Measurements from ENCODE around the gene RO60. TPM values are rescaled to one million over a fixed set of nuclear protein-coding genes. Genes with fewer than 3 reads are reported as not detected.

Gene RO60
- total and polyA plus RNA-seq, 7 donors: 6.6 to 44.3 (median 35.1) TPM

DNA sequence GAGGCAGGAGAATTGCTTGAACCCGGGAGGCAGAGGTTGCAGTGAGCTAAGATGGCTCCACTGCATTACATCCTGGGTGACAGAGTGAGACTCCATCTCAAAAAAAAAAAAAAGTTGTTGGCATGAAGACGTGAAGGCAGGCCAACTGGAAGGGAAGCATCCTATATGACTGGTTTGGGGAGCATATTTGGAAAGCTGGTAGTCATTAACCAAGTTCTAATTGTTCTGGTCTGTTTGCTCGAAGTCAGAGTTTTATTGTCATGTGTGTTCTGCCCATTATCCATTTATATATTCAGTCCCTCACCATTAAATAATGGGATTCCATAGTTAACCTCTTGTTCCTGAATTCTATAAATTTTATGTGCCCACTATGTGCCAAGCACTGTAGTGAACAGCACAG is 49.1 kb downstream of the RO60 start:
- peaks cover 28% of the 10 kb centered on the region for H3K4me1 ChIP-seq
- H3K4me3 ChIP-seq: no peak overlapping the region
- no peak overlapping the region for H3K27ac ChIP-seq
- DNase-seq: no peak
- no peak for ATAC-seq
- no peaks in the 10 kb centered on the region for H3K36me3 ChIP-seq (ENCODE audit: insufficient read depth in 1 of 2, low read depth in 1 of 2)
- no peaks in the 10 kb centered on the region for H3K27me3 ChIP-seq (ENCODE audit: insufficient read depth in 3 of 3, low read length in 2 of 3)
- TF ChIP-seq, protein P1, sequence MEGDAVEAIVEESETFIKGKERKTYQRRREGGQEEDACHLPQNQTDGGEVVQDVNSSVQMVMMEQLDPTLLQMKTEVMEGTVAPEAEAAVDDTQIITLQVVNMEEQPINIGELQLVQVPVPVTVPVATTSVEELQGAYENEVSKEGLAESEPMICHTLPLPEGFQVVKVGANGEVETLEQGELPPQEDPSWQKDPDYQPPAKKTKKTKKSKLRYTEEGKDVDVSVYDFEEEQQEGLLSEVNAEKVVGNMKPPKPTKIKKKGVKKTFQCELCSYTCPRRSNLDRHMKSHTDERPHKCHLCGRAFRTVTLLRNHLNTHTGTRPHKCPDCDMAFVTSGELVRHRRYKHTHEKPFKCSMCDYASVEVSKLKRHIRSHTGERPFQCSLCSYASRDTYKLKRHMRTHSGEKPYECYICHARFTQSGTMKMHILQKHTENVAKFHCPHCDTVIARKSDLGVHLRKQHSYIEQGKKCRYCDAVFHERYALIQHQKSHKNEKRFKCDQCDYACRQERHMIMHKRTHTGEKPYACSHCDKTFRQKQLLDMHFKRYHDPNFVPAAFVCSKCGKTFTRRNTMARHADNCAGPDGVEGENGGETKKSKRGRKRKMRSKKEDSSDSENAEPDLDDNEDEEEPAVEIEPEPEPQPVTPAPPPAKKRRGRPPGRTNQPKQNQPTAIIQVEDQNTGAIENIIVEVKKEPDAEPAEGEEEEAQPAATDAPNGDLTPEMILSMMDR (IDR thresholded peaks at IDR 0.05): no peak
- intact Hi-C loops (cut with DNase I): no loop called here
- no peaks in the 10 kb centered on the region for H3K9me3 ChIP-seq
- 73 to 80% (median 76%) methylated on average over 3 of the region's 3 CpGs for WGBS, 3 donors

Other genes starting within 250 kb of the RO60 start
- gene UCHL5, start 252 bp upstream of the RO60 start, total RNA-seq: 10 to 100 TPM; 28.3 to 43.3 (median 34.1) TPM
- gene UCHL5, start 252 bp upstream of the RO60 start, polyA plus RNA-seq: 10 to 100 TPM; 18.6 to 44.2 (median 25.1) TPM
- gene GLRX2, start 45.8 kb downstream of the RO60 start, total RNA-seq: 10 to 100 TPM; 41.3 to 68.1 (median 54.7) TPM
- gene GLRX2, start 45.8 kb downstream of the RO60 start, polyA plus RNA-seq: 10 to 100 TPM; 48.1 to 97.9 (median 72.8) TPM
- 10 to 100 TPM; 24.9 to 30.1 (median 28.5) TPM for gene CDC73, start 62.4 kb downstream of the RO60 start, total RNA-seq
- 10 to 100 TPM in 1 of 3 donors, 1 to 10 TPM in 2; 5.3 to 16.4 (median 8.3) TPM for gene CDC73, start 62.4 kb downstream of the RO60 start, polyA plus RNA-seq
- gene B3GALT2, start 127.0 kb downstream of the RO60 start, total RNA-seq: under 1 TPM in 2 of 4 donors, not detected in 2; 0.15 to 0.19 TPM
- gene B3GALT2, start 127.0 kb downstream of the RO60 start, polyA plus RNA-seq: under 1 TPM; 0.03 to 0.16 (median 0.15) TPM

All from psoas muscle (tissue), 8 donors.